CD4-positive, alpha-beta T cell (primary cell): ENCODE results near the gene ZNF486. TPM values are rescaled to one million over a fixed set of nuclear protein-coding genes. Genes with fewer than 3 reads are reported as not detected.
"Not testable (repeated sequence)": the region's sequence is repeated elsewhere in the genome, so short reads cannot be mapped to it uniquely, and the experiment has no call there.

Experiments used
- ATAC-seq: fragments of 200-7000 bp; cut with Tn5 transposase; one replicate; pipeline ENCODE4 v1.10.0; 2022; ENCODE audit warnings: mild to moderate bottlenecking; ENCODE audit not compliant: poor library complexity
- CTCF ChIA-PET: fragments of 350-600 bp; sonication (Branson Sonifier 250); formaldehyde crosslinking; loops from one replicate; lab custom pipeline; 2021; ENCODE audit warnings: antibody characterized with exemption, inconsistent platforms; lab: Charles Lee
- POLR2A ChIA-PET: fragments of 350-600 bp; sonication (Branson Sonifier 250); formaldehyde crosslinking; loops from one replicate; lab custom pipeline; 2021; ENCODE audit warnings: antibody characterized with exemption, inconsistent platforms; lab: Charles Lee
- DNase-seq, 14 experiments: peaks; one replicate each; pipeline ENCODE4 v3.0.0-alpha.2; 2013 to 2020; ENCODE audit warnings: mixed read lengths in 2 of 14
- H3K27ac ChIP-seq, 2 donors: one replicate each; pipeline versions ENCODE4 v1.5.1 to v1.7.0; 2013; ENCODE audit warnings: low read length in 2 of 2, low read depth in 1 of 2, mild to moderate bottlenecking in 1 of 2
- H3K27me3 ChIP-seq, 2 experiments: 1 replicate in 1 of 2; 2 replicates in 1 of 2; pipeline versions ENCODE4 v1.6.1 to v1.7.0; 2013; ENCODE audit warnings: low read length in 2 of 2, control low read depth in 1 of 2, mild to moderate bottlenecking in 1 of 2, moderate library complexity in 1 of 2; ENCODE audit not compliant: insufficient read depth in 2 of 2, control insufficient read depth in 1 of 2
- H3K36me3 ChIP-seq: one replicate; pipeline ENCODE4 v1.6.1; 2013; ENCODE audit warnings: low read length, control low read depth; ENCODE audit not compliant: insufficient read depth
- H3K4me1 ChIP-seq: one replicate; pipeline ENCODE4 v1.6.1; 2013; ENCODE audit warnings: low read length, control low read depth; ENCODE audit not compliant: insufficient read depth
- H3K4me3 ChIP-seq: one replicate; pipeline ENCODE4 v1.5.1; 2013; ENCODE audit warnings: mild to moderate bottlenecking, low read length, moderate library complexity
- H3K9me3 ChIP-seq, 2 experiments: 1 replicate in 1 of 2; 2 replicates in 1 of 2; pipeline versions ENCODE4 v1.6.1 to v1.7.0; 2013; ENCODE audit warnings: low read length in 2 of 2, mild to moderate bottlenecking in 2 of 2, control low read depth in 1 of 2, moderate library complexity in 1 of 2; ENCODE audit not compliant: control insufficient read depth in 1 of 2, insufficient read depth in 1 of 2
- H3K27ac Mint-ChIP-seq: one replicate; pipeline ENCODE4 v1.8.0; 2020; ENCODE audit warnings: mixed read lengths
- H3K27me3 Mint-ChIP-seq: one replicate; pipeline ENCODE4 v1.8.0; 2021; ENCODE audit warnings: mixed read lengths
- H3K36me3 Mint-ChIP-seq: one replicate; pipeline ENCODE4 v1.8.0; 2021; ENCODE audit warnings: low read depth, mixed read lengths
- H3K4me1 Mint-ChIP-seq: one replicate; pipeline ENCODE4 v1.8.0; 2021; ENCODE audit warnings: low read depth, mixed read lengths
- H3K4me3 Mint-ChIP-seq: one replicate; pipeline ENCODE4 v1.8.0; 2020; ENCODE audit warnings: mild to moderate bottlenecking, mixed read lengths
- H3K9me3 Mint-ChIP-seq: one replicate; pipeline ENCODE4 v1.8.0; 2020; ENCODE audit warnings: mixed read lengths
- CTCF ChIP-seq: fragments of 200-600 bp; IDR thresholded peaks from one replicate; pipeline ENCODE4 v1.8.0; 2022; ENCODE audit warnings: antibody characterized with exemption, mild to moderate bottlenecking
- intact Hi-C, 2 experiments: fragments of 100-400 bp; cut with DNase I in 1 of 2; cut with micrococcal nuclease in 1 of 2; formaldehyde crosslinking; loops; one replicate each; pipeline versions ENCODE4 v1.15.1 to v1.9.0; 2023 to 2025; cut with DNase I, micrococcal nuclease
- total RNA-seq, 174 experiments: library from RNA in 2 of 174; stranded (reverse) in 2 of 174; gene quantifications; one replicate each; pipeline ENCODE4 v1.2.3 and lab custom pipeline; 2021 to 2026

Gene ZNF486
- total RNA-seq, 2 experiments from 2014 or later = 3.0 to 3.8 TPM

DNA sequence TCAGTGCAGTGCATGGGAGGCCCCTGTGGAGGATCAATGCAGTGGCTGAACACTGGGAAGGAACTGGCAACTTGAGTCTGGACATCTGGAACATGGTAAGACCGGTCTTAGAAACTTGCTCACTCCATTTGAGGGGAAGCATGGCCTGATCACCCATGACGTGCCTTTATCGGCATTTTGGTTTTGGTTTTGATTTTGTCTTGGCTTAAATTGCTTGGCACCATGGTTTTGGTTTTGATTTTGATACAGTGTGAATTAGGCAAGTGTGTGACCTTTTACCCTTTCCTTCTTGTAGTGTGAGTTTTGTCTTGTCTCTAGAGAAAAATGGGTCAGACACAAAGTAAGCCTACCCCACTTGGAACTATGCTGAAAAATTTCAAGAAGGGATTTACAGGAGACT is 77.3 kb downstream of the ZNF486 start:
- TF ChIP-seq CTCF = no peak
- no peak overlapping the region for H3K27ac ChIP-seq
- ChIA-PET CTCF (no interaction called here), POLR2A (no interaction called here)
- no peaks in the 10 kb centered on the region for H3K27me3 Mint-ChIP-seq
- H3K9me3 Mint-ChIP-seq = no peaks in the 10 kb centered on the region
- no peaks in the 10 kb centered on the region for H3K27me3 ChIP-seq
- intact Hi-C loops = loop anchor here in 1 of 2 experiments (10.0 kb wide), 1 partner anchor 270 kb away; no protein-coding TSS in a partner anchor
- no peaks in the 10 kb centered on the region for H3K9me3 ChIP-seq
- peaks cover 5% of the 10 kb centered on the region for H3K4me1 Mint-ChIP-seq
- H3K4me1 ChIP-seq = peaks cover 5% of the 10 kb centered on the region
- ATAC-seq = no peak
- H3K4me3 ChIP-seq = peak overlapping the region; percentile 8
- no peaks in the 10 kb centered on the region for H3K36me3 Mint-ChIP-seq
- no peaks in the 10 kb centered on the region for H3K36me3 ChIP-seq
- DNase-seq = peak in 3 of 14 experiments; percentile 27 to 76 (median 42)
- H3K27ac Mint-ChIP-seq = no peak overlapping the region
- no peak overlapping the region for H3K4me3 Mint-ChIP-seq

GRCh38 chr19:20245309-20245708 is 78.3 kb downstream of the ZNF486 start:
- H3K4me1 Mint-ChIP-seq = peaks cover 5% of the 10 kb centered on the region
- no peak for ATAC-seq

DNA sequence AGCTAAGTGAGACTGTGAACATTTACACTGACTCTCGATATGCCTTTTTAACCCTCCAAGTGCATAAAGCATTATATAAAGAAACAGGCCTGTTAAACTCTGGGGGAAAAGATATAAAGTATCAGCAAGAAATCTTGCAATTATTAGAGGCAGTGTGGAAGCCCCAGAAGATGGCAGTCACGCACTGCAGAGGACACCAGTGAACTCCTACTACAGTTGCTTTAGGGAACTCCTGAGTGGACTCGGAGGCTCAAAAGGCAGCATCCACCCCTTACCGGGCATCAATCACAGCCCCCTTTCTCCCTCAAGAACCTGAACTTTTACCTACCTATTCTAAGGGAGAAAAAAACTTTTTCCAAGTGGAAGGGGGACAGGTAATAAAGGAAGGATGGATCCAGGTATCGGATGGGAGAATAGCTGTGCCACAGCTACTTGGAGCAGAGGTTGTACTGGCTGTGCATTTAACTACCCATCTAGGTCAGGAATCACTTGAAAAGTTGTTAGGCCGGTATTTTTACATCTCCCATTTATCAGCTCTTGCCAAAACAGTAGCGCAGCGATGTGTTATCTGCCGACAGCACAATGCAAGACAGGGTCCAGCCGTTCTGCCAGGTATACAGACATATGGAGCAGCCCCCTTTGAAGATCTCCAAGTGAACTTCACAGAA is 80.1 kb downstream of the ZNF486 start:
- ChIA-PET POLR2A (interaction anchor here (0.6 kb wide), 1 partner anchor 579 kb away, joined by 3 read pairs; no protein-coding TSS in a partner anchor), CTCF (interaction anchor here (1.2 to 1.8 kb wide), 2 partner anchors 217 to 529 kb away, joined by 3 read pairs; partner anchors contain the start of gene ZNF66)
- no peaks in the 10 kb centered on the region for H3K36me3 ChIP-seq
- ATAC-seq = no peak
- Mint-ChIP-seq H3K9me3 (no peaks in the 10 kb centered on the region), H3K4me3 (no peak overlapping the region), H3K27ac (no peak overlapping the region), H3K4me1 (peaks cover 5% of the 10 kb centered on the region), H3K27me3 (no peaks in the 10 kb centered on the region), H3K36me3 (no peaks in the 10 kb centered on the region)
- TF ChIP-seq CTCF = peak; percentile 50
- no peaks in the 10 kb centered on the region for H3K27me3 ChIP-seq
- peaks cover 5% of the 10 kb centered on the region for H3K4me1 ChIP-seq
- no peak overlapping the region for H3K27ac ChIP-seq
- intact Hi-C loops = loop anchor here (2.0 to 10.0 kb wide), 6 partner anchors 268 to 1644 kb away; no protein-coding TSS in a partner anchor
- peak in 13 of 14 experiments; percentile 11 to 58 (median 27) for DNase-seq
- no peak overlapping the region for H3K4me3 ChIP-seq
- H3K9me3 ChIP-seq = no peaks in the 10 kb centered on the region

More at GRCh38 chr19:20245309-20245708, 78.3 kb downstream of the ZNF486 start:
- Histone ChIP-seq H3K36me3 (no peaks in the 10 kb centered on the region), H3K27ac (no peak overlapping the region), H3K27me3 (no peaks in the 10 kb centered on the region), H3K9me3 (no peaks in the 10 kb centered on the region), H3K4me3 (no peak overlapping the region), H3K4me1 (peaks cover 5% of the 10 kb centered on the region)
- intact Hi-C loops = loop anchor here (5.0 to 10.0 kb wide), 3 partner anchors 269 to 1452 kb away; no protein-coding TSS in a partner anchor
- ChIA-PET POLR2A (no interaction called here), CTCF (no interaction called here)
- Mint-ChIP-seq H3K27me3 (no peaks in the 10 kb centered on the region), H3K4me3 (no peak overlapping the region), H3K36me3 (no peaks in the 10 kb centered on the region), H3K27ac (no peak overlapping the region), H3K9me3 (no peaks in the 10 kb centered on the region)
- TF ChIP-seq CTCF = no peak
- DNase-seq = no peak

- H3K4me3 ChIP-seq, H3K4me1 ChIP-seq, H3K36me3 Mint-ChIP-seq, H3K27ac Mint-ChIP-seq, H3K27me3 Mint-ChIP-seq, H3K9me3 Mint-ChIP-seq, H3K4me3 Mint-ChIP-seq, H3K9me3 ChIP-seq, ATAC-seq, DNase-seq, H3K27ac ChIP-seq, POLR2A ChIA-PET, H3K36me3 ChIP-seq, H3K27me3 ChIP-seq, H3K4me1 Mint-ChIP-seq: not testable (repeated sequence)
- intact Hi-C loops = loop anchor here (5.0 to 10.0 kb wide), 3 partner anchors 267 to 1449 kb away; no protein-coding TSS in a partner anchor
- CTCF ChIA-PET = interaction anchor here (0.5 to 1.8 kb wide), 3 partner anchors 63 to 528 kb away, joined by 3 read pairs; partner anchors contain the start of gene ZNF66
Observed at GRCh38 chr19:20248258-20248657, 81.2 kb downstream of the ZNF486 start.
